ENCODE data around the gene PIRT.

The PIRT gene

DNA sequence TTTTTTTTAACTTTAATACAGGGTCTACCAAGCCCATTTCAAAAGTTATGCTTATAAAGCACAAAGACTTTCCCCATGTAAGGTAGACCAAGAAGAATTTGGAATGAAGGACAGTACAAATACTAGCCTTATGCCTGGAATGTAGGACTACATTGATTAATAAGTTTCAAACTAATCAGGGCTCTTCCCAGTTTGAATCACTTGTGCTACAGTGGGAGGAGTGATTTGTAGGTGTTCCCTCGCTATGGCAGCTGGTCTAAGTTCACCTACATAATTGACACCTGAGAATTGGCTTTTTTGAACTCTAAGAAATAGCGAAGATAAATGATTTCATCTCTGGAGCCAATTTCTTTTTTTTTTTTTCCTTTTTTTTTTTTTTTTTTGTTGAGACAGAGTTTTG lies 52.6 kb downstream of the PIRT start:
- no peak for DNase-seq

DNA sequence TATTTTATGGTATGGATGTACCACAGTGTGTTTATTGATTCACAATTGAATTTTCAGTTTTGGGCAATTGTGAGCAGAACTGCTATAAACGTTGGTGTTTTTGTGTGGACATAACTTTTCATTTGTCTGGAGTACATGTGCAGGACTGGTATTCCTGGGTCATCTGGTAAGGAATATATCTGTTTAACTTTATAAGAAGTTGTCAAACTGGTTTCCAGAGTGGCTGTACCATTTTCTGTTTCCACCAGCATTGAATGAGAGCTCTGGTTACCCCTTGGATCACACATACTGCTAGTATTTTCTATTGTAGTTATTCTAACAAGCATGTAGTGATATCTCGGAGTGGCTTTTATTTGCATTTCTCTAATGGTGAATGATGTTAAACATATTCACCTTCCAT lies 58.3 kb downstream of the PIRT start:
- DNase-seq = no peak

DNA sequence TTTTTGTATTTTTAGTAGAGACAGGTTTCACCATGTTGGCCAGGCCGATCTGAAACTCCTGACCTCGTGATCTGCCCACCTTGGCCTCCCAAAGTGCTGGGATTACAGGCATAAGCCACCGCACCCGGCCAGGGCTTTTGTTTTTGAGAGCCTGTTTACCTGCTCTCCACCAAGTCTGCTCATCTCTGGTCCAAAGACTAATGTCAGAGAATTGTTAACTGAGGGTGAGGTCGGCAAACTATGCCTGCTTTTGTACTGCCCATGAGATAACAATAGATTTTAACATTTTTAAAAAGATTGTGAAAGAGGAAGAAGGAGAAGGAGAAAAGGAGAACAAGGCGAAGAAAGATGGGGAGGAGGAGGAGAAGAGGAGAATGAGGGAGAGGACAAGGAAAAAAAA lies 60.0 kb downstream of the PIRT start:
- DNase-seq = no peak

DNA sequence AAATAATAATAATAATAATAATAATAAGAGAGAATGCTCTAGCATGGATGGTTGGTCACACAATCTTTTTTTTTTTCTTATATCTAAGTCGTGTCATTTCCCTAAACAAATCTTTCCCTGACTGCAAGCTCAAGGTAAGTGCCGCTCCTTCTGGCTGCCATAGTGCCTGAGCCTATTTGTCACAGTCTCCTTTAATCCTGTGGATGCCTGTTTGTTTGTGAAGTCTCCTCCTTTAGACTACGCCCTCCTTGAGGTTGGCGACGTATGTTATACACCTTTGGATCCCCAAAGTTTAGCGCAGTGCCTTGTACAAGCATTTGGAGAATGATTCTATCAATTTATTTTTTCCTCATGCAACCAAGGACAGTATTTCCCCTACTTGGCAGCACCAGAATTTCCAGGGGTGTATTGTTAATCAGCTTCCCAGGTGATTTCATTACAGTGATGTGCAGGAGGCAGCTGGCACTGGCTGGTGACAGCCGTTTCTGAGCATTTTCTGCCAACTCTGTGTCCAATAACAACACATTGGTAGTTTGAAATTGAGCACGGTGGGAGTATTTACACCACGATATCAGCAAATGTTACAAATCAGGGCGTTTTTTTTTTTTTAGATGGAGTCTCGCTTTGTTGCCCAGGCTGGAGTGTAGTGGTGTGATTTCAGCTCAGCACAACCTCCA lies 60.6 kb downstream of the PIRT start:
- DNase-seq = no peak

- no peak for DNase-seq
Observed at GRCh38 chr17:10776381-10776780, 61.5 kb downstream of the PIRT start.

GRCh38 chr17:10775740-10776356 lies 62.0 kb downstream of the PIRT start:
- no peak for DNase-seq

- no peak for DNase-seq
Observed at GRCh38 chr17:10775058-10775457, 62.8 kb downstream of the PIRT start.

- DNase-seq = no peak
Observed at GRCh38 chr17:10773391-10773790, 64.5 kb downstream of the PIRT start.

All from activated CD4-positive, alpha-beta T cell treated with anti-CD3 and anti-CD28 coated beads, Interleukin-2, amount 50 U/mL, for 48 hours (primary cell).